ENCODE measurements around the gene GAS2L2.
"Not testable (repeated sequence)": the region's sequence is repeated elsewhere in the genome, so short reads cannot be mapped to it uniquely, and the experiment has no call there.

The GAS2L2 gene

DNA sequence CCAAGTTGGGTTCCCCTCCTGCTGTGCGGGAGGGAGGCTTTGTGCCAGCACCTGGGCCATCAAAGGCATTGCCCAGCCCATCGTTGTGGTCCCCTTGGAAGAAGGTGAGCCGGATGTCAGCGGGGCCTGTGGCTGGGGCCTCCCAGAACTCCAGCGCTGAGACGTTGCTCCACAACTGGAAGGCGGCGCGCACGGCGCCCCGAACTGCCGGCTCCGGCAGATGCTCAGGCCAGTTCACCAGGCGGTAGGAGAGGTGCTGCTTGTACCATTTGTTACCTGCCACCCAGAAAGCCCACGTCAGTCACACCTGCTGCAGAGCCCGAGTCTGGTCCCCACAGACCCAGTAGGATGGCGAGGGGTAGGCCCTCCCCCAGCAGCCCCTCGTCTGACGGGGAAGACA, 20.1 kb upstream of the GAS2L2 start:
- DNase-seq: no peak

DNA sequence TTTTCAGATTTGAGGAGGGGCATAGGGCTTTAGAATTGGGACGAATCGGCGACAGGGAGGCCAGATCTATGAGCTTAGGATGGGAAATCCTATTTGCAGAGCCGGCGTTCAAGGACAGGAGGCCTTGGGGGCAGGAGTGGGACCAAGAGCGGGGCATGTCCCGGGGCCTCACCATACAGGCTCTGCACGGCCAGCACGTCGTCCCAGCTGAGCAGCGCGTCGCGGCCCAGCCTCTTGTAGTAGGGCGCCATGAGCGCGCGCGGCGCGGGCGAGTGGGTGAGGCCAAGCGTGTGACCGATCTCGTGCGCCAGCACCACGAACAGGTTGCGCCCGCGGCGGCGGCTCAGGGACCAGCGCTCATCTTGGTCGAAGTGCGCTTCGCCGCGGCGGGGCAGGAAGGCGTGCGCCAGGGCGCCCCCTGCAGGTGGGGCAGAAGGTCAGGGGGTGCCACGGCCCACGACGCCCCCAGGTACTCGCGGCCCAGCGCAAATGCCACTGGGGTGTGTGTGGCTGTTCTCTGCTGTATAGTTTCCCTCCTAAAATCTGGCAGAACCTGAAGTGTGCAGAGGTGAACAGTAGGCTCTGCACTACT, 17.0 kb upstream of the GAS2L2 start:
- no peak for DNase-seq

GRCh38 chr17:35768797-35769196, 15.8 kb upstream of the GAS2L2 start:
- no peak for DNase-seq

- no peak for DNase-seq
These were observed 14.0 kb upstream of the GAS2L2 start for GRCh38 chr17:35766903-35767510.

GRCh38 chr17:35766489-35766877, 13.4 kb upstream of the GAS2L2 start:
- DNase-seq: no peak

GRCh38 chr17:35765756-35766488, 12.9 kb upstream of the GAS2L2 start:
- no peak for DNase-seq

GRCh38 chr17:35765086-35765710, 12.2 kb upstream of the GAS2L2 start:
- DNase-seq: no peak

DNA sequence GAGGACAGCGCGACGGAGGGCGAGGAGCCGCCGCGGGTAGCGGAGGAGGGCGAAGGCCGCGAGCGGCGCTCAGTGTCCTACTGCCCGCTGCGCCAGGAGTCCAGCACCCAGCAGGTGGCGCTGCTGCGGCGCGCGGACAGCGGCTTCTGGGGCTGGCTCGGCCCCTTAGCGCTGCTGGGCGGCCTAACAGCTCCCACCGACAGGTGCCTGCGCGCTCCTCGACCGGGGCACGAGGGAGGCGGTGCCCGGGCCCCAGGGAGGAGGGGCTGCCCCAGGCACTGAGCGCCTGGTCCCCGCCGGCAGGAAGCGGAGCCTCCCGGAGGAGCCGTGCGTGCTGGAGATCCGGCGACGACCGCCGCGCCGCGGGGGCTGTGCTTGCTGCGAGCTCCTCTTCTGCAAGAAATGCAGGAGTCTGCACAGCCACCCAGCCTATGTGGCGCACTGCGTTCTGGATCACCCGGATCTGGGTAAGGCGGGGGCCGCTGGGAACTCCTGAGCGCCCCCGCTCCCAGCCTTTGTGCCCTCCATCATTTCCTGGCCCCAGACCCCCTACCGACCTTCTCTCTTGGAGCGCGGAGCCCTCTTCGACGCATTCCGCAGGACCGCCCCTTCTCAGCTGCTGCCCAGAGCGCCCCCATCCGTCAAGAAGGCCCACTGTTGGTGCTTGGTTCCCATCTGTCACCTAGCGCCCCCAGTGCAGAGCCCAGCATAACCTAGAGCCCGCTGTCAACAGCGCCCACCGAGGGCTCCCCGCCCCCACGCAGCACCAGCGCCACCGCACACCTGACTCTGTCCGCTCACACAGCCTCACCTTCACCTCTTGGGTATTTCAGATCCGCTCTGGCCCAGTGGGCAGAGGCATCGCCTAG, 11.3 kb upstream of the GAS2L2 start:
- DNase-seq: peak; percentile 87

- DNase-seq: no peak
These were observed 10.7 kb upstream of the GAS2L2 start for GRCh38 chr17:35763767-35764122.

- no peak for DNase-seq
These were observed 8.6 kb upstream of the GAS2L2 start for GRCh38 chr17:35761601-35762000.

DNA sequence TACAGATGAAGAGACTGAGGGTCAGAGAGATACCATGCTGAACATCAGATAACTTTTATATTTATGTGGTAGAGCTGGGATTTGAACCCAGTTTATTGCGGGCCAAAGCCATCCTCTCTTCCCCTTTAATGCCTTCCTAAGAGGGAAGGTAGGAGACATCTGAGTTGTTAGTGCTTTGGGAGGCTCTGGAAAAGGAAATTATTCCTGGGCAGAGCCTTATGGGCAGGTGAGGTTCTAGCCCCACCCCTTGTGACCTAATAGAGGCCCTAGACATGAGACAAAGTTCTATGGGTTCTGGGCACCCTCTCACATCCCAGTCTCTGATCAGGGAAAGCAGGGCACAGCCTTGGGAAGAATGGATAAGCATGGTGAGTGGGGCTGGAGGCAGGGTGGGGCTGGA, 7.5 kb upstream of the GAS2L2 start, which contains the start of gene C17orf50:
C17orf50 (plus strand) TSS at position 301 of the 400 bp plus-strand sequence; CDS start at position 356, 55 bp downstream.
- DNase-seq: no peak

DNA sequence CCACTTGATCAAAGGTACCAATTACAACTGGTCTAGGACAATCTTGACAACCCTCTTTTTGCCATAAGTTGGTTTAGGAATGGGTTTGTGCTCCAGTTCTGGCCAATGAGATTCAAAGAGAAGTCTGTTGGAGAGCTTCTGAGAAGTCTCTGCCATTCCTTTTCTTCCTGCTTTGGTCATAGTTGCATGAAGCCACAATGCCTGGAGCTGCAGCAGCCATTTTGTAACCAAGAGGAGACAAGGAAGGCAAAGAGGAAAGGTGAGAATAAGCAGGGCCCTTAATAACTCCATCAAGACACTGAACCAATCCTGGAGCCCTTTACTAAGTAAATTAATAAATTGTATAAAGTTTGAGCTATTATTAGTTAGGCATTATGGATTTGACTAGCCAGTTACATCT, 4.2 kb upstream of the GAS2L2 start:
- no peak for DNase-seq

DNA sequence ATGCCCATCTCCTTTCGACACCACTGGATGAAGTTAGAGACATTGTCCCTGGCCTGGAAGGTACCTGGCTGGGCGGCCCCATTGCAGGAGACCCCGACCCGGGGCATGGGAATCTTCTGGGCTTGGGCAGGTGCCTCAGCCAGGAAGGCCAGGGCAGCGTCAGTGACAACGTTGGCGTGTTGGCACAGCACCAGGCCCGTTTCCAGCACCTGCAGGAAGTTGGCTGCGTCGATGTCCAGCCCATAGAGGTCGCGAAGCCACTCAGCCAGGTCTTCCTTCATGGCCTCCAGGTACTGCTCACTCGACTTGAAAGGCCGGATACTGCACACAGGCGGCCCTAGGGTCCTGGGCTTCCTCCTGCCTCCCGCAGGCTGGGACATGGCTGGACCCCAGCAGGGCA, 568 bp downstream of the GAS2L2 start:
- DNase-seq: no peak

GRCh38 chr17:35751541-35751940, 1.5 kb downstream of the GAS2L2 start:
- DNase-seq: not testable (repeated sequence)

GRCh38 chr17:35750526-35751395, 2.3 kb downstream of the GAS2L2 start:
- DNase-seq: no peak

- DNase-seq: no peak
These were observed 3.3 kb downstream of the GAS2L2 start for GRCh38 chr17:35749560-35750412.

- no peak for DNase-seq
These were observed 4.1 kb downstream of the GAS2L2 start for GRCh38 chr17:35748979-35749378.

DNA sequence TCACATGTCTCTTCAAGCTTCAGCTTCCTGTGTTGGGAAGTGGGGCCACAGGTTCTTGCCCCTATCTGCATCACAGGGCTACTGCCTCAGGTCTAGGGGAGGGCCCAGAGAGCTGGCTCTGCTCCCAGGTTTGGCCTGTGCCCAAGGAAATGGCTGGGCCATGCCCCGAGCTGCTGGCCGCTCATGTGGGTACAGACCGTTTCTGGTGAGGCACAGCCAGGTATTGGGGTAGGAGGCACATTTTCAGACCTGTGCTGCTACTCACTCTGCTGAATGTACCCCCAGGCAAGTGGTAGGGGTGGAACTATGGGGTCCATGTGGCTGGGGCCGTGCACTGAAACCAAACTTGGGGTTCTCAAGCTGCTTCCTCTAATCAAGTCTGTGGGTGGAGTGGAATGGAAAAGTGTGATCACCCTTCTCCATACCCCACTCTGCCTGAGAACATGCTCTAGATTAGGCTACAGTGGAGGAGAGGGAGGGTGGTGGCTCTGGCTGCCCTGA, 4.6 kb downstream of the GAS2L2 start:
- no peak for DNase-seq

GRCh38 chr17:35747540-35748017, 5.5 kb downstream of the GAS2L2 start:
- peak; percentile 55 for DNase-seq

DNA sequence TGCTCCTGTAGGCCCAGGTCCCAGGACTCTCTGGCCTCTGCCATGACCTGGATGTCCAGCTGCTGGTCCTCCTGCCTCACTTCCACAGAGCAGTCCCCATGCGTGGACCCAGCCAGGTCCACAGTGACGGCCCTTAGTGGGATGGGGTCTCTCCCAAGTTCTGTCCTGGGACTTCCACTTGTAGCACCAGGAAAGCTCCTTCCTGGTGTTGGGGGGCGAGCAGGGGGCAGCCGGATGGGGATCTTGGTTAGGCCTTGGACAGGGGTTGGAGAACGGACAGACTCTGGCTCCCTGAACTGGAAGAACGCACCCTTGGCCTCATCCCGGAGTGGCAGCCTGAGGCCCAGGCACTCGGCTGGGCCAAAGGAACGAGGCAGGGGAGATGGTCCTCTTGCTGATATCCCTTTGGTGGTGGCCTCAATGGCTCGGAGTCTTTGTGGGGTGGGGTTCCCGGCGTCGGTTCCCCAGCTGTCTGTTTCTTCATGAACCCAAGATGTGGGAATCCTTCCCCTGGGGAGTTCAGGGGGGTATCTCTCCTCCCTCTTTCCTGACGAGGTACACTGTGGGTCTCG, 7.2 kb downstream of the GAS2L2 start:
- DNase-seq: no peak

Measured in NCI-H1105 (cell line).